HG02981 (cell line): ENCODE measurements around the gene LMBRD1.
"Not testable (repeated sequence)": the region's sequence is repeated elsewhere in the genome, so short reads cannot be mapped to it uniquely, and the experiment has no call there.

Source experiments
- ATAC-seq: cut with Tn5 transposase; IDR thresholded peaks from one replicate; pipeline ENCODE4 v1.9.1; 2021; ENCODE audit warnings: mild to moderate bottlenecking, moderate library complexity; ENCODE audit not compliant: unreplicated experiment

LMBRD1 gene

GRCh38 chr6:69796642-69797390, at the start of gene LMBRD1:
LMBRD1 (minus strand) TSS chr6:69797010; CDS start chr6:69796881, 129 bp downstream.
- peak; percentile 90 for ATAC-seq

DNA sequence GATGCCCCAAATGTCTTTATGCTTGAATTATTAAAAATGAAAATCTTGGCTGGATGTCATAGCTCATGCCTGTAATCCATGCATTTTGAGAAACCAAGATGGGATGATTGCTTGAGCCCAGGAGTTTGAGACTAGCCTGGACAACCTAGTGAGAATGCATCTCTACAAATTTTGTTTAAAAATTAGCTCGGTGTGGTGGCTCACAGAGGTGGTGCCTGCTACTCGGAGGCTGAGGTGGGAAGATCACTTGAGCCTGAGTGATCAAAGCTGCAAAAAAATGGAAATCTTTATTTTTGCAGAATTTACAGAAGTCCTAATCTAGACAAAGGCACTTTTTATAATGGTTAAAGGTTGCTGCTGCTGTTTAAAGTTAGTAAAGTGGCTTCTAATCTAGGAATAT, 49.5 kb upstream of the LMBRD1 start:
- ATAC-seq, result no peak

DNA sequence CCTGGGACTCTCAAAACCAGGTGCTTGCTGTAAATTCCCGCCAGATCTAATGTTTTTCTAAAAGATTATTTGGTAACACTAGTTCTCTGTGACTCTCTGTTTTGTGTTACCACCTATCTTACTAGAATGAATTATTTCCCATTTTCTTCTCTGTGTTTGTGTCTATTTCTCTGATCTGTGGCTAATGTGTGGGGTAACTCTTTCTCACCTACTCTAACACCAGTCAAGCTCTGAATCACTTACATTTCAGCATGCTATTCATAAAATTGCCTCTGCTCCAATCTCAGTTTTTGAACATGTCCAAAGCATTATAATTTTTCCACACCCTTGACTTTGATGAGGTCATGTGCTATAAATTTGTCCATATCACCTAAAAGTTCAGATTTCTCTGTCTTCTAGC, 46.4 kb upstream of the LMBRD1 start:
- ATAC-seq, result no peak

GRCh38 chr6:69841862-69842261, 45.1 kb upstream of the LMBRD1 start:
- ATAC-seq, result no peak

DNA sequence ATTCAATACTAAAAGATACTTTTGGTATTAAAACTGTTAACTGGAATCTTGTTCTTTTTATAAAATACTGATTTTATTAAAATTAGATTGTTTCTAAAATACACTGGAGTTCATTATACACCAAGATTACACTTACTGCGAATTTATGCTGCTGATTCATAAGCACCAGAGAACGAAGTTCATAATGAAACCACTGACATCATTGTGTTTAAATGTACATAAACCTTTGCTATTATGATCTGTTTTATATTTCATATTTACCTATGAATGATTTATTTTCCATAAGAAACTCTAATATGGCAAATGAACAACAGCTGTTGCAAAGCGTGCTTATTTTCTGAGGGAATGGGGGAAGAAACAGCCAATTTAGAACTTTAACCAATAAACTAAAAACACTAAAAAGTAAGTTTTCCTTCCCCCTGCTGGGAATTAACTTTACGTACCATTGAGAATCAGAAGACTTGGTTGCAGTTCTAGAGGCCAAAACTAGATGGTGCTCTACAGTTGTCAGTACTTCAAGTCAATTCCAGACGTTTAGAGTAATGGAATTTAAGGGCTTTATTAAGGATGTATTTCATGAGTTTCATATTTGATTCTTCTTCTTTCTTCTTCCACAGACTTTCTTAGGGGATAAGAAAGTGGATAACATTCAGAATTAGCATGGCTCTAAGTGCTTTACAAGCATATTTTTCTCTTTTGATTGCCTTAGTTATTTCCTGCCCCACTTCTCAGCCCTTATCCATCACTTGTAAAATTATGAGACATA, 38.8 kb upstream of the LMBRD1 start:
- ATAC-seq, result peak; percentile 85

- no peak for ATAC-seq
These were observed 35.7 kb upstream of the LMBRD1 start for GRCh38 chr6:69832558-69832957.

DNA sequence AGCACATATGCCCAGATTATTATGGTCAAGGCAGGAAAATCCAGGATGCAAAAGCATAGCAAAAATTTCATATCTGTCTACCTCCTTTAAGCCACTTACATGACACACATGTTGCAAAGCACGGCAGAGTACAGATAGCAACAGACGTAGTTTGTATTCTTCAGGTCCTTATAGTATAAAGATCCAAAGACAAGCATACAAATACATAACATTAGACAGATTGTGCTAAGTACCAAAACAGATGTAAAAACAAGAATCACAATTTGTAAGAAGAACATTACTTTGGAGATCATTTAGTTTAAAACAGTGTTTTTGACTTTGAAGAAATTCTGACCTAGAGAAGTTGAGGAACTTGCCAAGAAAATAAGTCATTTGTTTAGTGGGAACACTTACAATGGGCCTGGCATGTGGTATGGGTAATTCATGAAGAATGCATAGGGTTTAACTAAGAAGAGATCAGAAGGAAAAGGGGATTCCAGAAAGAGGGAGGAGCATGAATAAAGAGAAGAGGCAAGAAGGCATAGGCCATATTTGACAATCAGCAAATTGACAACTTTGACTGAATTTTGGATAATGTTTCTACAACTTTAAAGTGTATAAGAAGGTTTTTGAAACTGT, 30.6 kb upstream of the LMBRD1 start:
- ATAC-seq, result no peak

DNA sequence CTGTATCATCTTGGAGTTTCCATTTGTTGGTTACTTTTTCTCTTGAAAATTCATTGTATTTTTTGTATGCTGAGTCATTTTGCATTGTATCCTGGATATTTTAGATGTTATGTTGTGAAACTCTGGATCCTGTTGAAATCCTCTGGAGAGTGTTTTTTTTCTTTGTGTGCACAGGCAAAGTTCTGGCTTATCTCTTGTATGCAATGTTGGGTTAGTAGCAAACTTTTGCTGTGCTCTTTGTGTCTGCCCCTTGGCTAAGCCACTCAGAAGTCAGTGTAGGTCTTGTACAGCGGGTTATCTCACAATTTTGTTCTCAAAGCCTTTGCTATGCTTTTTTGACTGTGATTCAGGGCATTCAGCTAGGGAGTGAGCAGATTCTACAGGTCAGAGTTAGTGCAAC, 29.1 kb upstream of the LMBRD1 start:
- no peak for ATAC-seq

- not testable (repeated sequence) for ATAC-seq
These were observed 27.5 kb upstream of the LMBRD1 start for GRCh38 chr6:69824355-69824754.

- no peak for ATAC-seq
These were observed 23.6 kb upstream of the LMBRD1 start for GRCh38 chr6:69820438-69820837.

DNA sequence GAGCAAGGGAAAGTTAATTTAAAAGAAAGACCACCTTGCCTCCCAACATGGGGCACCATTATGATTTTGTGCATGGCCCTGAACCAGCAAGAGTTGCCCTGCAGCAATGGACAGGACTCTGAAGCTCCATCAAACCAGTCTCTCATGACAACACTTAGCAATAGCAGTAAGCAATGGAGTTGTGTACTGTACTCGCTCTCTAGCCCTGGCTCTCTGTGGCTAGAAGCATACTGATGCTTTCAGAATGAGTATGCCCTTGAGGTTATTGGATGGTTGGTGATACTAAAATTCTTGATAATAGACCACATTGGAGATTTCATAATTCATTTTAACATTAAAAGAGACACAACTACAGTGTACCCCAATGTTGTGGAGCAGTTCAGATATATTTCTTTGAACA, 23.2 kb upstream of the LMBRD1 start:
- ATAC-seq, result no peak

DNA sequence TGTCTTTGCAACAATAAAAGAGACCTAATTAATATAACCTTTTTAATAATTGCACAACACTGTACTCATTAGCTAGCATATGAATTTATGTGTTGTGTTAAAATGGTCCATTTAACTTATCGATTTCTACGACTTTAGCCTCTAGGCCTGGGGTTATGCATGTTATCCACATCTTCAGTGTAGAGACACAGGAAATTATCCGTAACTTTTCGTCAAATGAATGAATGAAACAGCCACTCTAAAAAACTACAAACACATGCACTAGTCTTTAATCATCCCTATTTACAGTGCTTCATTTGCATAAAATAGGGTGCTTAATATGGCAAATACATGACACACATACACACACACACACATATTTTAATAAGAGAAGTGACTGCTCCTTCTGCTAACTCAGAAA, 22.3 kb upstream of the LMBRD1 start:
- ATAC-seq, result no peak

DNA sequence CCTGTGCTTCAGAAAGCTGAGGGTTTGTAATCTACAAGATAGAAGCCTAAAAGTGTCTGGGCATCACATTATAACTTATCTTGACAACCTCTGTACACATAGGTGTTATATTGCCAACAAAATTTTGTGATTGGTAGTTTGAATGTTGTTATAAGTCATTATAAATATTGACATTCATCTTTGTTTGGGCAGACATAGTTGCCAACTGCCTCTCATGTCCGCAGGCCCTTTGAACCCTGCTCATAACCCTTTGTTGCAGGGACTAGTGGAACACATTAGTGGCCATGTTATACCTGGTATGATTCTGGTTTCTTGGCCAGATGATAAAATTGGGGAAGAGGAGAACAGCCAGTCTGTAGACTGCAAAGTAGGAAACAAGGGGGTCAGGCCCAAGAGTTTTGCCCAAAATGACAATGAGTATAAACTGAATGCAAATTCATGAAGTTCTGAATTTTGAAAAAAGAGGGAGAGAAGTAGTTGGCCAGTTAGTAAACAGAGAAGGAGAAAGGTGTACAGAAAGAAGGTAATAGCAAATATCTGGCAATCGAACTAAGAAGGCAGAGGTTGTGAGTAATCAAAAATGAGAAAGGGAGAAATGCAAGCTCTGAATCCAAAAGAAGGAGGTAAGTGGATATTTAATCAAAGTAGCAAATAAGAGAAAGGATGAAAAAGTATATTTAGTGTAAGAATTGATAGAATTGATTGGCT, 21.6 kb upstream of the LMBRD1 start:
- ATAC-seq, result no peak

GRCh38 chr6:69817358-69817757, 20.5 kb upstream of the LMBRD1 start:
- ATAC-seq, result no peak

DNA sequence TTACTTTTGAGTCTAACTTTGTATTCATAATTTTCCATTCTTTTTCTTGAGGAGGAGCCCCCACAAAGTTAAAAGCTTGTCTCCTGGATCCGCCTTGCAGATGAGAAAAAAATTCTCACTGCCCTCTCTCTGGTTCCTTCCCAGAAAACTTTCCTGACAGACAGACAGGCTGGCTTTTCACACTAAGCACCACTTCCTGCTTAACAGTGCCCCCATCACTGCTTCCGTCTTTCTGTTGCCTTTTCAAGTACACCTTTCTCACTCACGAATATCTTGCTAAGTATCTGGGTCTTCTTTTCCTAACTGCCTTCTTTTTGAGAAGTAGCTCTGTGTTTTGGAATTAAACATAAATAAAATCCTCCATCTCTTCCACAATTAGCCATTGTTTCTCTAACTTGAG, 19.8 kb upstream of the LMBRD1 start:
- no peak for ATAC-seq

DNA sequence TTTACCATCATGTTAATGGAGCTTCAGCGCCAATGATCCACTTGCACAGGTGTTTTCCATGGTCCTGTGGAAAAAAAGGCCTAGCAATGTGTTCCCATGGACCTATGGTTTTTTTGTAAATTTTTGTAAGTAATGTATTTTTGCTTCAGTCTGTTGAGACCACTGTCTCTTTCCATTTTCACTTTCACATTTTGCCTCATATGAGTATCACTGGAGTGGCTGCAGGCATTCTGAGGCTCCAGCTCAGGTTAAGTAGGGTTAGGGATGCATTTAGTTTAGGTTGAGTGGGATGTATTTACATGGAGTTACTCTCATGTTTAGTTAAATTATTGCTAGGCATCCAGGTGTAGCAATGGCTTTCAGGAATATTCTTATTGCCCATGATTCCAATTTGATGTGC, 19.2 kb upstream of the LMBRD1 start:
- peak; percentile 74 for ATAC-seq

GRCh38 chr6:69813508-69813907, 16.7 kb upstream of the LMBRD1 start:
- peak; percentile 30 for ATAC-seq

GRCh38 chr6:69812746-69813427, 16.1 kb upstream of the LMBRD1 start:
- ATAC-seq, result no peak

DNA sequence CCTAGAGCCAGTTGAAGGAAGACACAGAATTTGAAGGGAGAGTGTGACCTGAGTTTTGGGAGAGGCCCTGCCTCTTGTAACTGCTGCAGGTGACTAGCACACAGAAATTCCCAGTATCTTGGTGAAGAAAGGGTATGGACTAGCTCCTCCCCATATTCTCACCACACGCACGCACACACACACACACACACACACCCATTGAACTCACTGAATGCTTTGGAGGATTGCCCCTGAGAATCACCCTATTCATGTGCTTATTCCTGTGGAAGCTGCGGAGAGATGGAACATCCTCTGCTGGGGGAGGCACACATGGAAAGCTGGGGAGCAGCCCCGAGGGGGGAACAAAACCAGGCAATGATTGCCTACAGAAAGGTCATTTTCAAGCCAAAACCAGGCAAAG, 6.2 kb upstream of the LMBRD1 start:
- no peak for ATAC-seq

DNA sequence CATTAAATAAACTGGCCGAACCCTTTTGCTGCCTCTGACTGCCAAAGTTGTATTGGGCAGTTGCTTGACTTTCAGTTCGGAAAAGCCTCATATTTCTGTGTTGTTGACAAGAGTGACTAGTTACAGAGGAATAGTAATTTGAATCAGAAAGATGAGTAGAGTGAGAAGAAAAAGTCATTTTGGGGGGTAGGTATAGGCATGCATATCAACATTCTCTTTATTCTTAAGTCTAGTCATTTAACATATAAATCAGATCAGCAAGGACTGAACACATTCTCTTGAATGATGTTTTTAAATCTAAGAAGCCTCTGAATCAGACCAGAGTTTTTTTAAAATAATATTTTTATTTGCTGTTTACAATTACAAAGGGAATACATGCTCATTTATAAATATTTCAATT, 4.9 kb upstream of the LMBRD1 start:
- no peak for ATAC-seq

DNA sequence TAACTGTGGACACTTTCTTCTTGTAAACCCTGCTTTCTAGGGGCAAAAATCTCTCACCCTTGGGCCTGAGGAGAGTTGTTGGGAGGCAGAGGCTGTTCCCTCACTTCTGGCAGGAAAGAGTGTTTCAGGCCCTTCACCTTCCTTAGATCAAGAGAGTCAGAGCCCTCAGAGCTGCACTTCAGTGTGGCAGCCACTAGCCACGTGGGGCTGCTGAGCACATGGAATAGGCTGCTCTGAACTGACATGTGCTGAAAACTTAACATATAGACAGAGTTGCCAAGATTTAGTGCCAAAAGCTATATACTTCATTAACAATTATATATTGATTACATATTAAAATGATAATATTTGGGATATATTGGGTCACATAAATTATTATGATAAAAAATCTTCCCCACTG, 4.4 kb upstream of the LMBRD1 start:
- no peak for ATAC-seq
